ENCODE results near the gene PPP1R9A. TPM values are rescaled to one million over a fixed set of nuclear protein-coding genes. Genes with fewer than 3 reads are reported as not detected.

PPP1R9A gene
- total and polyA plus RNA-seq, 2 donors from 2014 or later: 2.6 to 25.7 TPM

GRCh38 chr7:94901981-94902380, 5.4 kb upstream of the PPP1R9A start:
- Histone ChIP-seq H3K36me3 (ENCODE audit: control insufficient read depth in 2 of 3, insufficient read depth in 3 of 3, low read length in 3 of 3) (no peaks in the 10 kb centered on the region), H3K4me3 (ENCODE audit: low read length in 3 of 3) (no peak overlapping the region), H3K9ac (ENCODE audit: low read length in 3 of 3) (no peak overlapping the region), H3K4me1 (ENCODE audit: control insufficient read depth in 2 of 3, insufficient read depth in 2 of 3, low read depth in 1 of 3, low read length in 3 of 3) (no peaks in the 10 kb centered on the region), H3K9me3 (ENCODE audit: control insufficient read depth in 2 of 3, insufficient read depth in 1 of 3, low read length in 3 of 3) (no peaks in the 10 kb centered on the region), H3K27me3 (ENCODE audit: control insufficient read depth, insufficient read depth, low read length) (no peaks in the 10 kb centered on the region), H3K27ac (ENCODE audit: low read depth in 2 of 2, low read length in 2 of 2) (no peak overlapping the region)
- intact Hi-C loops (cut with DNase I): no loop called here
- DNase-seq (no peak), FAIRE-seq (no peak)
- no peak for TF ChIP-seq CTCF (IDR thresholded peaks at IDR 0.05; ENCODE audit: borderline replicate concordance, extremely low read depth, insufficient read depth)

- no peaks in the 10 kb centered on the region for H3K4me1 ChIP-seq (ENCODE audit: control insufficient read depth in 2 of 3, insufficient read depth in 2 of 3, low read depth in 1 of 3, low read length in 3 of 3)
- no peaks in the 10 kb centered on the region for H3K27me3 ChIP-seq (ENCODE audit: control insufficient read depth, insufficient read depth, low read length)
- H3K36me3 ChIP-seq (ENCODE audit: control insufficient read depth in 2 of 3, insufficient read depth in 3 of 3, low read length in 3 of 3): no peaks in the 10 kb centered on the region
- no peak overlapping the region for H3K9ac ChIP-seq (ENCODE audit: low read length in 3 of 3)
- intact Hi-C loops (cut with DNase I): no loop called here
- no peak for TF ChIP-seq CTCF (IDR thresholded peaks at IDR 0.05; ENCODE audit: borderline replicate concordance, extremely low read depth, insufficient read depth)
- no peak overlapping the region for H3K27ac ChIP-seq (ENCODE audit: low read depth in 2 of 2, low read length in 2 of 2)
- DNase-seq (no peak), FAIRE-seq (no peak)
- H3K9me3 ChIP-seq (ENCODE audit: control insufficient read depth in 2 of 3, insufficient read depth in 1 of 3, low read length in 3 of 3): no peaks in the 10 kb centered on the region
- no peak overlapping the region for H3K4me3 ChIP-seq (ENCODE audit: low read length in 3 of 3)
Measured at GRCh38 chr7:94903971-94904370, 3.4 kb upstream of the PPP1R9A start.

DNA sequence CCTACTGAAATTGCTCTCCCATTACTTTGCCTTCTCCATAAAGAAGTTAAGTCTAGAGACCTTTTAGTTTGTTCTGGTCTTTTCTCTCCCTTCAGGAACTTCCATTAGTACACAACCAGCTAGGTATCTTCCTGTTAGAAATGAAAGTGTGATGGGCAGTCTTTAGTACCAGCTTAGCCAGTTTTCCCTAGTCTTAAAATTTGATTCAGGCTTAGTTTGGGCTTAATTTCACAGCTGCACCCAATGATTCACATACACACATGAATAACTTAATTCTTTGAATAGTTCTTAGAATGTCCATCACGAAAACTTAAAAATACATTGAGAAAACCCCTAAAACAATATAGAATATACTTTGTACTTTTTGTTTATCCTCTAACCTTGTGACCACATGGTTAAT, 2.4 kb upstream of the PPP1R9A start:
- no peaks in the 10 kb centered on the region for H3K27me3 ChIP-seq (ENCODE audit: control insufficient read depth, insufficient read depth, low read length)
- H3K4me3 ChIP-seq (ENCODE audit: low read length in 3 of 3): no peak overlapping the region
- no peaks in the 10 kb centered on the region for H3K36me3 ChIP-seq (ENCODE audit: control insufficient read depth in 2 of 3, insufficient read depth in 3 of 3, low read length in 3 of 3)
- no peak overlapping the region for H3K27ac ChIP-seq (ENCODE audit: low read depth in 2 of 2, low read length in 2 of 2)
- no peak for TF ChIP-seq CTCF (IDR thresholded peaks at IDR 0.05; ENCODE audit: borderline replicate concordance, extremely low read depth, insufficient read depth)
- no peaks in the 10 kb centered on the region for H3K9me3 ChIP-seq (ENCODE audit: control insufficient read depth in 2 of 3, insufficient read depth in 1 of 3, low read length in 3 of 3)
- no peaks in the 10 kb centered on the region for H3K4me1 ChIP-seq (ENCODE audit: control insufficient read depth in 2 of 3, insufficient read depth in 2 of 3, low read depth in 1 of 3, low read length in 3 of 3)
- no peak for FAIRE-seq
- H3K9ac ChIP-seq (ENCODE audit: low read length in 3 of 3): no peak overlapping the region
- intact Hi-C loops (cut with DNase I): no loop called here
- DNase-seq: no peak
